22Rv1 (cell line): ENCODE measurements around the gene TTC33.

ENCODE experiments used
- H3K27ac ChIP-seq: fragments of 450-650 bp; 2 replicates; pipeline ENCODE4 v1.5.1; 2017
- ZFX ChIP-seq: fragments of 450-650 bp; IDR thresholded peaks from 2 replicates; pipeline ENCODE4 v1.6.1; 2017; ENCODE audit warnings: antibody characterized with exemption, borderline replicate concordance
- TF ChIP-seq, protein P1 (sequence below): fragments of 450-650 bp; IDR thresholded peaks from 2 replicates; pipeline ENCODE4 v1.5.1; 2017; ENCODE audit warnings: mild to moderate bottlenecking

The TTC33 gene

GRCh38 chr5:40584054-40584453, 171.7 kb downstream of the TTC33 start:
- TF ChIP-seq ZFX = no peak
- TF ChIP-seq, protein P1, sequence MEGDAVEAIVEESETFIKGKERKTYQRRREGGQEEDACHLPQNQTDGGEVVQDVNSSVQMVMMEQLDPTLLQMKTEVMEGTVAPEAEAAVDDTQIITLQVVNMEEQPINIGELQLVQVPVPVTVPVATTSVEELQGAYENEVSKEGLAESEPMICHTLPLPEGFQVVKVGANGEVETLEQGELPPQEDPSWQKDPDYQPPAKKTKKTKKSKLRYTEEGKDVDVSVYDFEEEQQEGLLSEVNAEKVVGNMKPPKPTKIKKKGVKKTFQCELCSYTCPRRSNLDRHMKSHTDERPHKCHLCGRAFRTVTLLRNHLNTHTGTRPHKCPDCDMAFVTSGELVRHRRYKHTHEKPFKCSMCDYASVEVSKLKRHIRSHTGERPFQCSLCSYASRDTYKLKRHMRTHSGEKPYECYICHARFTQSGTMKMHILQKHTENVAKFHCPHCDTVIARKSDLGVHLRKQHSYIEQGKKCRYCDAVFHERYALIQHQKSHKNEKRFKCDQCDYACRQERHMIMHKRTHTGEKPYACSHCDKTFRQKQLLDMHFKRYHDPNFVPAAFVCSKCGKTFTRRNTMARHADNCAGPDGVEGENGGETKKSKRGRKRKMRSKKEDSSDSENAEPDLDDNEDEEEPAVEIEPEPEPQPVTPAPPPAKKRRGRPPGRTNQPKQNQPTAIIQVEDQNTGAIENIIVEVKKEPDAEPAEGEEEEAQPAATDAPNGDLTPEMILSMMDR = no peak
- H3K27ac ChIP-seq = no peak overlapping the region

- TF ChIP-seq, protein P1 = no peak
- no peak for TF ChIP-seq ZFX
- H3K27ac ChIP-seq = no peak overlapping the region
These were observed 177.0 kb downstream of the TTC33 start for GRCh38 chr5:40578501-40579451.

DNA sequence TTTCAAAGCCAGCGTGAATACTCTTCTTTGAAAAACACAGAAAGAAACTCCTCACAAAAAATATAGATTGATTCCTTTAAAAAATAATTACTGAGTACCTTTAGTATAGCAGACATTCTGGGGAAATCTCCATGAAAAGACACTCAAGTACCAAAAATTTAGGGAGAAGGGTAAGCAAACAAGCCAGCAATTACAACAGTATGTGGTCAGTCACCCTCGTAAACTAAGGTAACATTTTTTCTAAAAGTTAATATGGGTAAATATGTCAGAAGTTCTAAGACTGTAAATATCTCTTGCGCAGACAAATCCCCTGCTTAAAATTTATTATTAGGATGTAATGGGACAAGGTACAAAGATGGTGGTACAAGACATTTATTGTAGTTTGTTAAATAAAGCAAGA, 178.0 kb downstream of the TTC33 start:
- no peak overlapping the region for H3K27ac ChIP-seq
- TF ChIP-seq ZFX = no peak
- TF ChIP-seq, protein P1 = no peak

GRCh38 chr5:40575921-40576320, 179.8 kb downstream of the TTC33 start:
- TF ChIP-seq, protein P1 = no peak
- TF ChIP-seq ZFX = no peak
- no peak overlapping the region for H3K27ac ChIP-seq

GRCh38 chr5:40575411-40575810, 180.3 kb downstream of the TTC33 start:
- TF ChIP-seq, protein P1 = no peak
- TF ChIP-seq ZFX = no peak
- H3K27ac ChIP-seq = no peak overlapping the region

GRCh38 chr5:40572937-40573336, 182.8 kb downstream of the TTC33 start:
- H3K27ac ChIP-seq = no peak overlapping the region
- no peak for TF ChIP-seq ZFX
- TF ChIP-seq, protein P1 = no peak

DNA sequence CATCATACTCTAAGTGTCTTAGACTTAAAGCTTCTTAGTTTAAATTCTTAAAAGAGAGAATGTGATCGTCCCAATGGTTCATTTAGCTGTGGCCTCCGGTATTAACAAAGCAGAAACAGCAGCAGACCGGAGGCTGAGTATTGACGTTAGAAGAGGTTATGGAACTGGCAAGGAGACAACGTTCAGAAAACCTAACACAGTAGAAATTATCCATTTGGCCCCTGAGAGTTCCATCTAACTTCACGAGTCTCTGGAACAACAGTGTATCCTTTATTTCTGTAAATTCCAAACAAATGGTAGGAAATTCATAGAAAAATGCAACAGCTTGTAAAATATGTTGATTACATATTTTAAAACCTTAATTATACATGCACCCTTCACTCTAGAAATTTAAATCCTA, 183.4 kb downstream of the TTC33 start:
- no peak overlapping the region for H3K27ac ChIP-seq
- TF ChIP-seq ZFX = no peak
- TF ChIP-seq, protein P1 = no peak
